A549 (cell line): Measurements from ENCODE around the gene OPCML. TPM values are rescaled to one million over a fixed set of nuclear protein-coding genes. Genes with fewer than 3 reads are reported as not detected.

Source experiments
- ATAC-seq, 2 experiments: fragments of 200-7000 bp in 1 of 2; fragments of >200 bp in 1 of 2; cut with Nextera tagmentation in 1 of 2; cut with Tn5 transposase in 1 of 2; 3 replicates each; pipeline versions ENCODE4 v1.8.0 to v1.9.1; 2018 to 2020; ENCODE audit warnings: mild to moderate bottlenecking in 1 of 2, moderate library complexity in 1 of 2
- CTCF ChIA-PET: fragments of 300-600 bp; sonication (Branson Sonifier 250); formaldehyde crosslinking; extraction: SDS; loops from one replicate; lab custom pipeline; 2021; ENCODE audit warnings: antibody characterized with exemption, inconsistent platforms; lab: Yijun Ruan, JAX
- POLR2A ChIA-PET: fragments of 350-600 bp; formaldehyde crosslinking; extraction: SDS; loops from one replicate; lab custom pipeline; 2021; ENCODE audit warnings: antibody characterized with exemption, inconsistent platforms; lab: Yijun Ruan, JAX
- DNase-seq, 2 experiments: peaks; one replicate each; pipeline versions ENCODE4 v3.0.0 to v3.0.0-alpha.2; 2011 to 2016; ENCODE audit warnings: low read depth in 1 of 2, low spot score in 1 of 2
- FAIRE-seq: peaks from 2 replicates; lab custom pipeline; 2011; peaks lifted over from hg19 to GRCh38; lab: Jason Lieb, UNC
- H3K27ac ChIP-seq, 2 experiments: fragments of >200 bp; sonication (Bioruptor Twin); formaldehyde crosslinking; 3 replicates each; pipeline ENCODE4 v1.5.1; 2016 to 2017
- H3K4me1 ChIP-seq: fragments of >200 bp; sonication (Bioruptor Twin); formaldehyde crosslinking; 3 replicates; pipeline ENCODE4 v1.6.1; 2016
- H3K4me2 ChIP-seq: fragments of >200 bp; sonication (Bioruptor Twin); formaldehyde crosslinking; 3 replicates; pipeline ENCODE4 v1.6.1; 2016
- H3K4me3 ChIP-seq: fragments of >200 bp; sonication (Bioruptor Twin); formaldehyde crosslinking; 3 replicates; pipeline ENCODE4 v1.5.1; 2016
- H3K9me3 ChIP-seq: fragments of >200 bp; sonication (Bioruptor Twin); formaldehyde crosslinking; 3 replicates; pipeline ENCODE4 v1.6.1; 2016
- ATOH8 ChIP-seq: fragments of 250-450 bp; sonication (Bioruptor Pico); IDR thresholded peaks from 2 replicates; pipeline ENCODE4 v1.5.0; 2020; ENCODE audit warnings: low read depth, mild to moderate bottlenecking, moderate library complexity
- CBX8 ChIP-seq: fragments of 200-600 bp; sonication (generic); IDR thresholded peaks from 2 replicates; pipeline ENCODE4 v1.6.1; 2016
- CEBPB ChIP-seq, 2 experiments: fragments of >200 bp in 1 of 2; sonication (Bioruptor Twin) in 1 of 2; formaldehyde crosslinking in 1 of 2; IDR thresholded peaks; 2 replicates each; pipeline ENCODE4 v1.6.1; 2012 to 2016
- CHD2 ChIP-seq: fragments of 150-350 bp; IDR thresholded peaks from 2 replicates; pipeline ENCODE4 v1.6.1; 2014; ENCODE audit warnings: low read length; ENCODE audit not compliant: partially characterized antibody
- E2F6 ChIP-seq: IDR thresholded peaks from 2 replicates; pipeline ENCODE4 v1.6.1; 2012; ENCODE audit warnings: low read depth, borderline replicate concordance
- EHMT2 ChIP-seq: fragments of 200-600 bp; sonication (generic); IDR thresholded peaks from 2 replicates; pipeline ENCODE4 v1.6.1; 2016; ENCODE audit warnings: antibody characterized with exemption, low read depth, mild to moderate bottlenecking, moderate library complexity
- FOSB ChIP-seq: fragments of 250-450 bp; sonication (Bioruptor Pico); IDR thresholded peaks from 2 replicates; pipeline ENCODE4 v1.5.0; 2020; ENCODE audit warnings: mild to moderate bottlenecking, moderate library complexity
- FOSL2 ChIP-seq, 2 experiments: fragments of 450-650 bp in 1 of 2; fragments of >200 bp in 1 of 2; sonication (Bioruptor Twin) in 1 of 2; formaldehyde crosslinking; IDR thresholded peaks; 2 replicates each; pipeline versions ENCODE4 v1.5.0 to v1.6.1; 2016 to 2020; ENCODE audit warnings: mild to moderate bottlenecking in 1 of 2, moderate library complexity in 1 of 2
- HES2 ChIP-seq: fragments of >200 bp; sonication (Bioruptor Twin); formaldehyde crosslinking; IDR thresholded peaks from 2 replicates; pipeline ENCODE4 v1.6.1; 2016
- HEYL ChIP-seq: fragments of 250-450 bp; sonication (Bioruptor Pico); IDR thresholded peaks from 2 replicates; pipeline ENCODE4 v1.8.0; 2021; ENCODE audit warnings: mild to moderate bottlenecking, moderate library complexity
- HMGXB4 ChIP-seq: fragments of 250-450 bp; sonication (Bioruptor Pico); IDR thresholded peaks from 2 replicates; pipeline ENCODE4 v1.5.0; 2021; ENCODE audit warnings: mild to moderate bottlenecking, moderate library complexity, borderline replicate concordance
- HOXA7 ChIP-seq: fragments of 250-450 bp; sonication (Bioruptor Pico); IDR thresholded peaks from 2 replicates; pipeline ENCODE4 v1.5.0; 2020; ENCODE audit warnings: mild to moderate bottlenecking, moderate library complexity
- JUN ChIP-seq, 2 experiments: fragments of >200 bp; sonication (Bioruptor Twin); formaldehyde crosslinking; IDR thresholded peaks; 2 replicates in 1 of 2; 3 replicates in 1 of 2; pipeline ENCODE4 v1.6.1; 2016 to 2017
- KDM1A ChIP-seq: fragments of 200-600 bp; sonication (generic); IDR thresholded peaks from 2 replicates; pipeline ENCODE4 v1.6.1; 2016; ENCODE audit warnings: low read depth, mild to moderate bottlenecking
- NPAS2 ChIP-seq: fragments of 250-450 bp; sonication (Bioruptor Pico); IDR thresholded peaks from 2 replicates; pipeline ENCODE4 v1.8.0; 2022; ENCODE audit warnings: mild to moderate bottlenecking, moderate library complexity, borderline replicate concordance
- NR3C1 ChIP-seq: fragments of >200 bp; sonication (Bioruptor Twin); formaldehyde crosslinking; IDR thresholded peaks from 3 replicates; pipeline ENCODE4 v1.6.1; 2017
- PHF8 ChIP-seq: fragments of 200-600 bp; sonication (generic); IDR thresholded peaks from 2 replicates; pipeline ENCODE4 v1.6.1; 2016; ENCODE audit warnings: low read depth, mild to moderate bottlenecking, antibody characterized with exemption, moderate library complexity, borderline replicate concordance
- POLR2A ChIP-seq: IDR thresholded peaks from 2 replicates; pipeline ENCODE4 v1.6.1; 2012; ENCODE audit warnings: mild to moderate bottlenecking, low read length
- POLR2AphosphoS2 ChIP-seq: conservative IDR thresholded peaks from 2 replicates; pipeline ENCODE4 v1.6.1; 2012; ENCODE audit warnings: low read length, improper control_type of control experiment, inconsistent platforms
- RFX5 ChIP-seq: fragments of 450-650 bp; IDR thresholded peaks from 2 replicates; pipeline ENCODE4 v1.7.1; 2014; ENCODE audit warnings: antibody characterized with exemption, mild to moderate bottlenecking, moderate library complexity
- RNF2 ChIP-seq: fragments of 200-600 bp; sonication (generic); IDR thresholded peaks from 2 replicates; pipeline ENCODE4 v1.6.1; 2016; ENCODE audit warnings: low read depth, mild to moderate bottlenecking, antibody characterized with exemption, moderate library complexity, borderline replicate concordance
- SMC3 ChIP-seq: fragments of >200 bp; sonication (Bioruptor Twin); formaldehyde crosslinking; IDR thresholded peaks from 3 replicates; pipeline ENCODE4 v1.6.1; 2018; ENCODE audit warnings: inconsistent platforms
- TFCP2L1 ChIP-seq: fragments of 250-450 bp; sonication (Bioruptor Pico); IDR thresholded peaks from 2 replicates; pipeline ENCODE4 v1.5.0; 2021; ENCODE audit warnings: mild to moderate bottlenecking
- TP53 ChIP-seq: fragments of 250-450 bp; sonication (Bioruptor Pico); IDR thresholded peaks from 2 replicates; pipeline ENCODE4 v1.5.0; 2021; ENCODE audit warnings: mild to moderate bottlenecking, moderate library complexity
- ZC3H11A ChIP-seq: fragments of 450-650 bp; IDR thresholded peaks from 2 replicates; pipeline ENCODE4 v1.6.1; 2014; ENCODE audit warnings: antibody characterized with exemption, mild to moderate bottlenecking
- WGBS: methylation state at CpG from one replicate; pipeline ENCODE4 v1.1.6; 2017; ENCODE audit errors: missing lambda C conversion rate; 5-methylcytosine and 5-hydroxymethylcytosine counted together
- polyA plus RNA-seq, 4 experiments: library from polyadenylated mRNA; depleted of rRNA in 3 of 4; stranded (reverse); fragments of >200 nt; fragmentation: RNase III in 1 of 4; extraction: RNeasy Plus Mini Kit Qiagen cat#74134 plus additional on column Dnase treatment in 1 of 4; gene quantifications; 2 replicates in 3 of 4; 3 replicates in 1 of 4; pipeline ENCODE4 v1.2.3, GENCODE V29; 2011 to 2017
- TF ChIP-seq, protein P1 (sequence below): fragments of >200 bp; sonication (Bioruptor Twin); formaldehyde crosslinking; IDR thresholded peaks from 3 replicates; pipeline ENCODE4 v1.6.1; 2016
- TF ChIP-seq, protein P2 (sequence below): fragments of 150-350 bp; IDR thresholded peaks from 2 replicates; pipeline ENCODE4 v1.6.1; 2014; ENCODE audit warnings: low read depth, mild to moderate bottlenecking, low read length

Gene OPCML
- polyA plus RNA-seq, 2 of the 4 experiments (the other 2 are of a cell fraction): not detected

GRCh38 chr11:133570376-133570775 is 38.1 kb upstream of the OPCML start:
- H3K4me3 ChIP-seq: no peak overlapping the region
- ChIA-PET POLR2A (no interaction called here), CTCF (interaction anchor here (0.7 kb wide), 1 partner anchor 27 kb away, joined by 3 read pairs; no protein-coding TSS in a partner anchor)
- no peaks in the 10 kb centered on the region for H3K9me3 ChIP-seq
- no peaks in the 10 kb centered on the region for H3K4me1 ChIP-seq
- H3K4me2 ChIP-seq: no peak overlapping the region
- WGBS: 35% methylated on average over 4 of the region's 4 CpGs
- TF ChIP-seq EHMT2 (no peak), FOSL2 (IDR thresholded peaks at IDR 0.05) (no peak), FOSL2 (CRISPR knock-in tag; IDR thresholded peaks at IDR 0.05) (no peak), RFX5 (no peak), ATOH8 (no peak), HES2 (no peak), PHF8 (no peak), CHD2 (no peak), HMGXB4 (no peak)
- no peak for FAIRE-seq
- DNase-seq: peak in 1 of 2 experiments; percentile 3
- no peak overlapping the region for H3K27ac ChIP-seq
- no peak for ATAC-seq

DNA sequence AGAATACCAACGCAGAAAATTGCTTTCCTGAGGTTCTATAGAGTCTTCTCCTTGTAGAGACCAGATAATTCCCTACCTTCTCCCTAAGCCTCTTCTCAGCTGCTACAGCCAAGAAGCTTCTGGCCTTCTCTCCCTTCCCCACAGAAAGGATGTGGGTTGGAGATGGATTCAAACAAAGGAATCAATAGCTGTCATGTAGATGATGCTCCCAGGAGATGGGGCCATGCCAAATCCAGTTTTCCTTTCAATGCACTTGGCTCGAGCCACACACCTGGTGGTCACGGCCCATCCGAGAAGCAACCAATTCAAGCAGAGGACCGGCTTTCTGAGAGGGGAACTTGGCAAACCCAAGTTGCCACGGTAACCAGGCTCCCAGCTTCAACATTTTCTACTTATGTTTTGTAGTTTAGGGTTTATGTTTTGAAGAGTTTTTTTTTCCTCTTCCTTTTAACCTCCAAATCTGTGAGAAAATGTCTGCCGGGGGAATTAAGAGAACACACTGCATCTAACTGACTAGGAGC is 31.3 kb upstream of the OPCML start:
- Histone ChIP-seq H3K27ac (no peak overlapping the region), H3K4me3 (no peak overlapping the region), H3K4me1 (no peaks in the 10 kb centered on the region), H3K9me3 (no peaks in the 10 kb centered on the region), H3K4me2 (no peak overlapping the region)
- WGBS: 3% methylated on average over 7 of the region's 7 CpGs
- no peak for DNase-seq
- POLR2A ChIA-PET: no interaction called here
- CTCF ChIA-PET: no interaction called here
- TF ChIP-seq, protein P1, sequence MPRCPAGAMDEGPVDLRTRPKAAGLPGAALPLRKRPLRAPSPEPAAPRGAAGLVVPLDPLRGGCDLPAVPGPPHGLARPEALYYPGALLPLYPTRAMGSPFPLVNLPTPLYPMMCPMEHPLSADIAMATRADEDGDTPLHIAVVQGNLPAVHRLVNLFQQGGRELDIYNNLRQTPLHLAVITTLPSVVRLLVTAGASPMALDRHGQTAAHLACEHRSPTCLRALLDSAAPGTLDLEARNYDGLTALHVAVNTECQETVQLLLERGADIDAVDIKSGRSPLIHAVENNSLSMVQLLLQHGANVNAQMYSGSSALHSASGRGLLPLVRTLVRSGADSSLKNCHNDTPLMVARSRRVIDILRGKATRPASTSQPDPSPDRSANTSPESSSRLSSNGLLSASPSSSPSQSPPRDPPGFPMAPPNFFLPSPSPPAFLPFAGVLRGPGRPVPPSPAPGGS: no peak
- no peak for TF ChIP-seq CBX8
- no peak for TF ChIP-seq RNF2
- FAIRE-seq: no peak
- ATAC-seq: no peak

DNA sequence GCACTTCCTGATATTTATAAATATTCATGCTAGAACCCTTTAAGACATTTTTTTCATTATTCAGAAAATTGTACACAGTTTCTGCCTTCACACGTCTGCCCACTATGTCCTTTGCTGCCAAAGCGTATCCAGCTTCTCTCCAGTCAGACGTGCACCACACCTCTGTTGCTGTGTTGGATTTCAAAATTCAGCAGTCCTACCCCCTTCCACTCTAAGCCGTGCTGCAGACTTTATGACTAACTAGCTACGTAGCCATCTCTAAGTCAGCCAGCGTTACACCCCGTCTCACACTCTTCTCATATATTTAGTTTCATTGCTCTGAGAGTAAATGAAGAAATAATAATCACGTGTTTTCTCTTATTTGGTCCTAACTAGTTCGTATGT is 28.2 kb upstream of the OPCML start:
- FAIRE-seq (no peak), ATAC-seq (no peak), DNase-seq (no peak)
- CTCF ChIA-PET: no interaction called here
- H3K4me1 ChIP-seq: no peaks in the 10 kb centered on the region
- H3K4me2 ChIP-seq: no peak overlapping the region
- 9% methylated on average over 9 of the region's 9 CpGs for WGBS
- H3K4me3 ChIP-seq: no peak overlapping the region
- POLR2A ChIA-PET: no interaction called here
- no peak overlapping the region for H3K27ac ChIP-seq
- no peaks in the 10 kb centered on the region for H3K9me3 ChIP-seq
- TF ChIP-seq TFCP2L1: no peak
- no peak for TF ChIP-seq JUN (IDR thresholded peaks at IDR 0.05)
- no peak for TF ChIP-seq CHD2
- no peak for TF ChIP-seq POLR2AphosphoS2
- no peak for TF ChIP-seq CEBPB (IDR thresholded peaks at IDR 0.05)
- TF ChIP-seq EHMT2: no peak
- no peak for TF ChIP-seq HEYL (CRISPR knock-in tag)
- no peak for TF ChIP-seq CBX8
- TF ChIP-seq KDM1A: no peak
- TF ChIP-seq POLR2A: no peak
- no peak for TF ChIP-seq FOSB (CRISPR knock-in tag)
- no peak for TF ChIP-seq NR3C1
- TF ChIP-seq E2F6: no peak
- no peak for TF ChIP-seq ZC3H11A
- TF ChIP-seq, protein P2, sequence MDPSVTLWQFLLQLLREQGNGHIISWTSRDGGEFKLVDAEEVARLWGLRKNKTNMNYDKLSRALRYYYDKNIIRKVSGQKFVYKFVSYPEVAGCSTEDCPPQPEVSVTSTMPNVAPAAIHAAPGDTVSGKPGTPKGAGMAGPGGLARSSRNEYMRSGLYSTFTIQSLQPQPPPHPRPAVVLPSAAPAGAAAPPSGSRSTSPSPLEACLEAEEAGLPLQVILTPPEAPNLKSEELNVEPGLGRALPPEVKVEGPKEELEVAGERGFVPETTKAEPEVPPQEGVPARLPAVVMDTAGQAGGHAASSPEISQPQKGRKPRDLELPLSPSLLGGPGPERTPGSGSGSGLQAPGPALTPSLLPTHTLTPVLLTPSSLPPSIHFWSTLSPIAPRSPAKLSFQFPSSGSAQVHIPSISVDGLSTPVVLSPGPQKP: no peak
- TF ChIP-seq RFX5: no peak
- TF ChIP-seq NPAS2 (CRISPR knock-in tag): no peak
- no peak for TF ChIP-seq SMC3
- no peak for TF ChIP-seq HOXA7
- no peak for TF ChIP-seq TP53 (CRISPR knock-in tag)
